ENCODE data around the gene RNF34.
"Not testable (repeated sequence)": the region's sequence is repeated elsewhere in the genome, so short reads cannot be mapped to it uniquely, and the experiment has no call there.

Gene RNF34

DNA sequence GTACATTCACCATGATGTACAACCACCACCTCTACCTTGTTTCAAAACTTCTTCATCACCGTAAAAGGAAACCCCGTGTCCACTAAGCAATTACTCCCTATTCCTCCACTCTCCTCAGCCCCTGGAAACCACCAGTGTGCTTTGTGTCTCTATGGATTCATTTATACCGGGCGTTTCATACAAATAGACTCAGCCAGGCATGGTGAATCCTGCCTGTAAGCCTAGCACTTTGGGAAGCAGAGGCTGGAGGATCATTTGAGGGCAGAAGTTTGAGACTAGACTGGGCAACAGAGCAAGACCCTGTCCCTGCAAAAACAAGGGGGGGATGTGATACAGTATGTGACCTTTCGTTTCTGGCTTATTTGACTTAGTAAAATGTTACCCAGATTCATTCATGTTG lies 21.2 kb upstream of the RNF34 start:
- H2BK120ac ChIP-seq (ENCODE audit: low read depth, low read length) = no peak overlapping the region
- no peak overlapping the region for H2AFZ ChIP-seq (ENCODE audit: low read length)
- H3K23ac ChIP-seq (ENCODE audit: low read depth, low read length, poor library complexity) = no peak overlapping the region
- no peaks in the 10 kb centered on the region for H3K27me3 ChIP-seq (ENCODE audit: control insufficient read depth in 3 of 3, insufficient read depth in 3 of 3, low read depth in 1 of 3, low read length in 3 of 3)
- no peak overlapping the region for H2BK15ac ChIP-seq (ENCODE audit: low read length)
- no peak for DNase-seq (ENCODE audit: low spot score)
- H3K4me2 ChIP-seq (ENCODE audit: insufficient read depth, low read length, poor library complexity, severe bottlenecking) = no peak overlapping the region
- H3K27ac ChIP-seq (replicated peaks; ENCODE audit: low read length) = no peak overlapping the region
- H3K9ac ChIP-seq (ENCODE audit: low read depth, low read length, poor library complexity) = no peak overlapping the region
- H2AK5ac ChIP-seq (ENCODE audit: low read depth, low read length) = no peak overlapping the region
- H2BK12ac ChIP-seq (ENCODE audit: low read length) = no peak overlapping the region
- no peaks in the 10 kb centered on the region for H3K36me3 ChIP-seq (replicated peaks in 1 of 2; ENCODE audit: control insufficient read depth in 2 of 2, insufficient read depth in 2 of 2, low read length in 2 of 2)
- no peak overlapping the region for H4K91ac ChIP-seq (ENCODE audit: low read depth, low read length, poor library complexity)
- no peaks in the 10 kb centered on the region for H3K79me1 ChIP-seq (ENCODE audit: low read depth, low read length)
- no peak overlapping the region for H3K14ac ChIP-seq (ENCODE audit: low read length)
- H3K4me3 ChIP-seq (ENCODE audit: low read length in 2 of 2) = no peak overlapping the region
- H2BK5ac ChIP-seq (ENCODE audit: low read length) = no peak overlapping the region
- no peaks in the 10 kb centered on the region for H3K9me3 ChIP-seq (replicated peaks in 1 of 2; ENCODE audit: control insufficient read depth in 2 of 2, insufficient read depth in 1 of 2, low read depth in 1 of 2, low read length in 2 of 2)
- no peak overlapping the region for H3K18ac ChIP-seq (ENCODE audit: low read length)
- no CpG with 5 or more reads among the region's 5 CpGs for WGBS, 2 donors (ENCODE audit: extremely low coverage in 2 of 2, insufficient read length in 2 of 2, insufficient replicate concordance in 1 of 2)
- no peak overlapping the region for H4K8ac ChIP-seq (ENCODE audit: low read depth, low read length)
- no peak overlapping the region for H3K4ac ChIP-seq (ENCODE audit: low read length)
- no peaks in the 10 kb centered on the region for H3K4me1 ChIP-seq (ENCODE audit: control insufficient read depth in 2 of 2, insufficient read depth in 1 of 2, low read depth in 1 of 2, low read length in 2 of 2)

DNA sequence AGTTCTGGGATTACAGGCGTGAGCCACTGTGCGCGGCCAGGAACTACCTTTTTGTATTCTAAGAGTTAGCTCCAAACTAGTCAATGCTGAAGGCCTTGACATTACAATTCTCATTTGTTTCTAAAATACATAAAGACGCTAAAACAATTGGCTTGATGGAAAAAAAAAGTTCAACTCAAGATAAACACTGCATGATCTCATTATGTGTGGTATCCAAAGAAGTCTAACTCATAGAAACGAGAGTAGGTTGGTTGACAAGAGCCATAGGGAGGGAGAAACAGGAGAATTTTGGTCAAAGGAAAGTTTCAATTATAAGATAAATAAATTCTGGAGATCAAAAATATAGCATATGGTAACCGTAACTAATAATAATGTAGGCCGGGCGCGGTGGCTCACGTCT lies 20.0 kb upstream of the RNF34 start:
- no peak overlapping the region for H3K4me3 ChIP-seq (ENCODE audit: low read length in 2 of 2)
- H2BK5ac ChIP-seq (ENCODE audit: low read length) = no peak overlapping the region
- H3K4ac ChIP-seq (ENCODE audit: low read length) = no peak overlapping the region
- no peak overlapping the region for H3K14ac ChIP-seq (ENCODE audit: low read length)
- H2BK15ac ChIP-seq (ENCODE audit: low read length) = no peak overlapping the region
- no peaks in the 10 kb centered on the region for H3K4me1 ChIP-seq (ENCODE audit: control insufficient read depth in 2 of 2, insufficient read depth in 1 of 2, low read depth in 1 of 2, low read length in 2 of 2)
- H3K9ac ChIP-seq (ENCODE audit: low read depth, low read length, poor library complexity) = no peak overlapping the region
- H2AK5ac ChIP-seq (ENCODE audit: low read depth, low read length) = no peak overlapping the region
- H3K79me1 ChIP-seq (ENCODE audit: low read depth, low read length) = no peaks in the 10 kb centered on the region
- no peaks in the 10 kb centered on the region for H3K27me3 ChIP-seq (ENCODE audit: control insufficient read depth in 3 of 3, insufficient read depth in 3 of 3, low read depth in 1 of 3, low read length in 3 of 3)
- no peak overlapping the region for H2BK120ac ChIP-seq (ENCODE audit: low read depth, low read length)
- no peaks in the 10 kb centered on the region for H3K36me3 ChIP-seq (replicated peaks in 1 of 2; ENCODE audit: control insufficient read depth in 2 of 2, insufficient read depth in 2 of 2, low read length in 2 of 2)
- H3K9me3 ChIP-seq (replicated peaks in 1 of 2; ENCODE audit: control insufficient read depth in 2 of 2, insufficient read depth in 1 of 2, low read depth in 1 of 2, low read length in 2 of 2) = no peaks in the 10 kb centered on the region
- no peak overlapping the region for H4K8ac ChIP-seq (ENCODE audit: low read depth, low read length)
- H3K27ac ChIP-seq (replicated peaks; ENCODE audit: low read length) = no peak overlapping the region
- DNase-seq (ENCODE audit: low spot score) = no peak
- no peak overlapping the region for H3K18ac ChIP-seq (ENCODE audit: low read length)
- no CpG with 5 or more reads among the region's 10 CpGs for WGBS, 2 donors (ENCODE audit: extremely low coverage in 2 of 2, insufficient read length in 2 of 2, insufficient replicate concordance in 1 of 2)
- no peak overlapping the region for H4K91ac ChIP-seq (ENCODE audit: low read depth, low read length, poor library complexity)
- H2AFZ ChIP-seq (ENCODE audit: low read length) = no peak overlapping the region
- no peak overlapping the region for H3K4me2 ChIP-seq (ENCODE audit: insufficient read depth, low read length, poor library complexity, severe bottlenecking)
- H2BK12ac ChIP-seq (ENCODE audit: low read length) = no peak overlapping the region
- no peak overlapping the region for H3K23ac ChIP-seq (ENCODE audit: low read depth, low read length, poor library complexity)

DNA sequence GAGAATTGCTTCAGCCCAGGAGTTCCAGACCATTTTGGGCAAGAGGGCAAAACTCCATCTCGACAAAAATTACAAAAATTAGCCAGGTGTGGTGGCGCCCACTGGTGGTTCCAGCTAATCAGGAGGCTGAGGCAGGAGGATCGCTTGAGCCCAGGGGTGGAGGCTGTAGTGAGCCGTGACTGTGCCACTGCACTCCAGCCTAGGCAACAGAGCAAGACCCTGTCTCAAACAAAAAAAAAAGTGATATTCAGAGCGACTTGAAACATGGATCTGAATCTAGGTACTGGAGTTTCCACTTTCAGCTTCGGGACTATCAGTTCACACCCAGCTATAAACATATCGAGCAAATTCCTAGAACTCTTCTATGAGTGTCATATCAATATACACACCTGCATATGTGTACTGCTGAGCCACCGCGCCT lies 16.3 kb upstream of the RNF34 start:
- Histone ChIP-seq H2BK120ac (ENCODE audit: low read depth, low read length) (no peak overlapping the region), H3K4me3 (ENCODE audit: low read length in 2 of 2) (no peak overlapping the region), H3K79me1 (ENCODE audit: low read depth, low read length) (no peaks in the 10 kb centered on the region), H3K27me3 (ENCODE audit: control insufficient read depth in 3 of 3, insufficient read depth in 3 of 3, low read depth in 1 of 3, low read length in 3 of 3) (no peaks in the 10 kb centered on the region), H3K9me3 (replicated peaks in 1 of 2; ENCODE audit: control insufficient read depth in 2 of 2, insufficient read depth in 1 of 2, low read depth in 1 of 2, low read length in 2 of 2) (no peaks in the 10 kb centered on the region), H3K23ac (ENCODE audit: low read depth, low read length, poor library complexity) (no peak overlapping the region), H2BK5ac (ENCODE audit: low read length) (no peak overlapping the region), H3K27ac (replicated peaks; ENCODE audit: low read length) (no peak overlapping the region), H3K4me2 (ENCODE audit: insufficient read depth, low read length, poor library complexity, severe bottlenecking) (no peak overlapping the region), H3K18ac (ENCODE audit: low read length) (no peak overlapping the region), H3K14ac (ENCODE audit: low read length) (no peak overlapping the region), H3K4ac (ENCODE audit: low read length) (no peak overlapping the region), H4K91ac (ENCODE audit: low read depth, low read length, poor library complexity) (no peak overlapping the region), H2AK5ac (ENCODE audit: low read depth, low read length) (no peak overlapping the region), H4K8ac (ENCODE audit: low read depth, low read length) (no peak overlapping the region), H3K9ac (ENCODE audit: low read depth, low read length, poor library complexity) (no peak overlapping the region), H3K4me1 (ENCODE audit: control insufficient read depth in 2 of 2, insufficient read depth in 1 of 2, low read depth in 1 of 2, low read length in 2 of 2) (peaks cover 0 to 2% of the 10 kb centered on the region in 2 donors), H3K36me3 (replicated peaks in 1 of 2; ENCODE audit: control insufficient read depth in 2 of 2, insufficient read depth in 2 of 2, low read length in 2 of 2) (no peaks in the 10 kb centered on the region), H2AFZ (ENCODE audit: low read length) (no peak overlapping the region), H2BK12ac (ENCODE audit: low read length) (no peak overlapping the region), H2BK15ac (ENCODE audit: low read length) (no peak overlapping the region)
- DNase-seq (ENCODE audit: low spot score) = no peak
- WGBS, 2 donors (ENCODE audit: extremely low coverage in 2 of 2, insufficient read length in 2 of 2, insufficient replicate concordance in 1 of 2) = no CpG with 5 or more reads among the region's 9 CpGs

DNA sequence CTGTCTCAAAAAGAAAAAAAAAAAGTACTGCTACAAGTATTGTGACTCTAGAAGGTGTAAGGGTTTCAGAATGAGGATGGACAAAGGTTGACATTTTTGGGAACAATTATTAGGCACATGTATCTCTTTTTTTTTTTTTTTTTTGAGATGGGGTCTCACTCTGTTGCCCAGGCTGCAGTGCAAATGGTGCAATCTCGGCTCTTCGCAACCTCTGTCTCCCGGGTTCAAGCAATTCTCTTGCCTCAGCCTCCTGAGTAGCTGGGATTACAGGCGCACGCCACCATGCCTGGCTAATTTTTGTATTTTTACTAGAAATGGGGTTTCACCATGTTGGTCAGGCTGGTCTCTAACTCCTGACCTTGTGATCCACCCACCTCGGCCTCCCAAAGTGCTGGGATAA lies 15.0 kb upstream of the RNF34 start:
- not testable (repeated sequence) for H2BK15ac ChIP-seq (ENCODE audit: low read length); H3K4me3 ChIP-seq (ENCODE audit: low read length in 2 of 2); H3K4ac ChIP-seq (ENCODE audit: low read length); H2BK12ac ChIP-seq (ENCODE audit: low read length); H3K18ac ChIP-seq (ENCODE audit: low read length); H2AFZ ChIP-seq (ENCODE audit: low read length); H4K91ac ChIP-seq (ENCODE audit: low read depth, low read length, poor library complexity); H2BK5ac ChIP-seq (ENCODE audit: low read length); H3K27me3 ChIP-seq (ENCODE audit: control insufficient read depth in 3 of 3, insufficient read depth in 3 of 3, low read depth in 1 of 3, low read length in 3 of 3); H3K9ac ChIP-seq (ENCODE audit: low read depth, low read length, poor library complexity); H3K23ac ChIP-seq (ENCODE audit: low read depth, low read length, poor library complexity); H3K79me1 ChIP-seq (ENCODE audit: low read depth, low read length); H2BK120ac ChIP-seq (ENCODE audit: low read depth, low read length); H3K14ac ChIP-seq (ENCODE audit: low read length); H3K4me2 ChIP-seq (ENCODE audit: insufficient read depth, low read length, poor library complexity, severe bottlenecking); H3K27ac ChIP-seq (replicated peaks; ENCODE audit: low read length); DNase-seq (ENCODE audit: low spot score); H2AK5ac ChIP-seq (ENCODE audit: low read depth, low read length); H3K4me1 ChIP-seq (ENCODE audit: control insufficient read depth in 2 of 2, insufficient read depth in 1 of 2, low read depth in 1 of 2, low read length in 2 of 2); H4K8ac ChIP-seq (ENCODE audit: low read depth, low read length); H3K9me3 ChIP-seq (replicated peaks in 1 of 2; ENCODE audit: control insufficient read depth in 2 of 2, insufficient read depth in 1 of 2, low read depth in 1 of 2, low read length in 2 of 2); H3K36me3 ChIP-seq (replicated peaks in 1 of 2; ENCODE audit: control insufficient read depth in 2 of 2, insufficient read depth in 2 of 2, low read length in 2 of 2)
- WGBS, 2 donors (ENCODE audit: extremely low coverage in 2 of 2, insufficient read length in 2 of 2, insufficient replicate concordance in 1 of 2) = no CpG with 5 or more reads among the region's 6 CpGs

All from neuronal stem cell (in vitro differentiated cells).